HepG2 (cell line): ENCODE results near the gene TOPORS. TPM values are rescaled to one million over a fixed set of nuclear protein-coding genes. Genes with fewer than 3 reads are reported as not detected.

Experiments
- ATAC-seq: fragments of 200-7000 bp; cut with Tn5 transposase; 3 replicates; pipeline ENCODE4 v1.9.1; 2020; ENCODE audit warnings: mild to moderate bottlenecking, moderate library complexity
- BruUV-seq: library from RNA; stranded (reverse); fragments of 400-500 nt; replicated peaks from 2 replicates; lab custom pipeline; 2021; lab: Mats Ljungman, UMichigan
- CTCF ChIA-PET: fragments of 300-600 bp; formaldehyde crosslinking; extraction: SDS; loops from one replicate; lab custom pipeline; 2021; ENCODE audit warnings: low total read pairs, inconsistent platforms, low intra/inter-chr PET ratio; lab: Yijun Ruan, JAX
- POLR2A ChIA-PET: fragments of 350-600 bp; sonication (Branson Sonifier 250); formaldehyde crosslinking; loops from one replicate; lab custom pipeline; 2020; ENCODE audit warnings: antibody characterized with exemption, inconsistent platforms; lab: Yijun Ruan, JAX
- DNase-seq: peaks from one replicate; pipeline ENCODE4 v3.0.0-alpha.2; 2015; ENCODE audit warnings: low spot score
- FAIRE-seq: peaks from 3 replicates; lab custom pipeline; 2011; peaks lifted over from hg19 to GRCh38; lab: Jason Lieb, UNC
- H2AFZ ChIP-seq: one replicate; pipeline ENCODE4 v1.6.1; 2011; ENCODE audit warnings: low read length, inconsistent platforms
- H3K27ac ChIP-seq: fragments of 300-600 bp; 3 replicates; pipeline ENCODE4 v1.8.0; 2011; ENCODE audit warnings: mixed run types, mild to moderate bottlenecking, mixed read lengths, low read length, inconsistent platforms; ENCODE audit not compliant: insufficient read depth; ENCODE audit errors: extremely low read length
- H3K27me3 ChIP-seq, 2 experiments: fragments of 200-600 bp in 1 of 2; 2 replicates in 1 of 2; 3 replicates in 1 of 2; pipeline versions ENCODE4 v1.6.0 to v1.8.0; 2011; ENCODE audit warnings: low read length in 2 of 2, mild to moderate bottlenecking in 2 of 2, moderate library complexity in 2 of 2, inconsistent platforms in 1 of 2; ENCODE audit not compliant: insufficient read depth in 2 of 2, control insufficient read depth in 1 of 2
- H3K36me3 ChIP-seq, 2 experiments: fragments of 200-600 bp in 1 of 2; replicated peaks in 1 of 2; 2 replicates in 1 of 2; 3 replicates in 1 of 2; pipeline versions ENCODE4 v1.5.1 to v1.8.0; 2011; ENCODE audit warnings: low read length in 2 of 2, inconsistent platforms in 1 of 2; ENCODE audit not compliant: insufficient read depth in 2 of 2, control insufficient read depth in 1 of 2
- H3K4me1 ChIP-seq: 2 replicates; pipeline ENCODE4 v1.5.1; 2012; ENCODE audit warnings: low read length, inconsistent platforms; ENCODE audit not compliant: insufficient read depth
- H3K4me2 ChIP-seq: 2 replicates; pipeline ENCODE4 v1.6.0; 2011; ENCODE audit warnings: low read depth, low read length, inconsistent platforms
- H3K4me3 ChIP-seq, 3 experiments: fragments of 200-600 bp in 1 of 3; sonication (generic), shearing (Covaris generic) in 1 of 3; replicated peaks in 1 of 3; 2 replicates each; pipeline ENCODE4 v1.5.1; 2011 to 2016; ENCODE audit warnings: low read length in 3 of 3, inconsistent platforms in 2 of 3, low read depth in 2 of 3, mild to moderate bottlenecking in 2 of 3, control low read depth in 1 of 3, mixed read lengths in 1 of 3; ENCODE audit not compliant: insufficient read depth in 1 of 3
- H3K79me2 ChIP-seq: one replicate; pipeline ENCODE4 v1.6.1; 2011; ENCODE audit warnings: low read length, inconsistent platforms; ENCODE audit not compliant: insufficient read depth
- H3K9ac ChIP-seq: 2 replicates; pipeline ENCODE4 v1.6.0; 2011; ENCODE audit warnings: mild to moderate bottlenecking, low read depth, low read length, inconsistent platforms; ENCODE audit not compliant: insufficient read depth
- H3K9me3 ChIP-seq: 2 replicates; pipeline ENCODE4 v1.5.1; 2012; ENCODE audit warnings: mild to moderate bottlenecking, low read length
- H4K20me1 ChIP-seq: 2 replicates; pipeline ENCODE4 v1.6.0; 2011; ENCODE audit warnings: inconsistent platforms, mild to moderate bottlenecking, low read length, moderate library complexity; ENCODE audit not compliant: insufficient read depth
- AGO2 ChIP-seq: fragments of 200-400 bp; formaldehyde crosslinking; optimal IDR thresholded peaks from 2 replicates; pipeline ENCODE3; 2017; ENCODE audit warnings: mild to moderate bottlenecking, low read depth, low read length, moderate library complexity
- EEA1 ChIP-seq: sonication (generic); formaldehyde crosslinking; IDR thresholded peaks from 2 replicates; pipeline ENCODE4 v1.5.1; 2020; ENCODE audit warnings: mild to moderate bottlenecking, missing genetic modification reagents, borderline replicate concordance
- FOXK2 ChIP-seq: fragments of 450-650 bp; IDR thresholded peaks from 2 replicates; pipeline ENCODE4 v1.6.1; 2016
- FOXM1 ChIP-seq: sonication (generic); formaldehyde crosslinking; IDR thresholded peaks from 2 replicates; pipeline ENCODE4 v1.5.0; 2020; ENCODE audit warnings: missing genetic modification reagents
- HES4 ChIP-seq: sonication (generic); formaldehyde crosslinking; IDR thresholded peaks from 2 replicates; pipeline ENCODE4 v1.9.0; 2021; ENCODE audit warnings: mild to moderate bottlenecking, missing genetic modification reagents, borderline replicate concordance
- HMGA1 ChIP-seq: sonication (generic); formaldehyde crosslinking; conservative IDR thresholded peaks from 2 replicates; pipeline ENCODE4 v1.4.0; 2020; ENCODE audit warnings: missing genetic modification reagents
- NCOA1 ChIP-seq: sonication (generic); formaldehyde crosslinking; IDR thresholded peaks from 2 replicates; pipeline ENCODE4 v1.9.0; 2021; ENCODE audit warnings: missing genetic modification reagents
- NR2F1 ChIP-seq, 2 experiments: fragments of 450-650 bp in 1 of 2; formaldehyde crosslinking in 1 of 2; IDR thresholded peaks; 2 replicates each; pipeline versions ENCODE4 v1.5.0 to v1.6.1; 2016 to 2020; ENCODE audit warnings: mild to moderate bottlenecking in 1 of 2, missing compliant biosample characterization in 1 of 2, missing genetic modification reagents in 1 of 2, moderate library complexity in 1 of 2
- SP140L ChIP-seq: sonication (generic); formaldehyde crosslinking; IDR thresholded peaks from 2 replicates; pipeline ENCODE4 v1.4.0; 2020; ENCODE audit warnings: missing genetic modification reagents, borderline replicate concordance
- TBL1XR1 ChIP-seq: fragments of 150-350 bp; IDR thresholded peaks from 2 replicates; pipeline ENCODE4 v1.6.1; 2014; ENCODE audit warnings: borderline replicate concordance, low read length; ENCODE audit not compliant: partially characterized antibody
- U2AF1 ChIP-seq: fragments of 200-400 bp; formaldehyde crosslinking; optimal IDR thresholded peaks from 2 replicates; pipeline ENCODE3; 2017; ENCODE audit warnings: mild to moderate bottlenecking, low read depth, low read length
- ZC3H4 ChIP-seq: sonication (generic); formaldehyde crosslinking; IDR thresholded peaks from 2 replicates; pipeline ENCODE4 v1.4.0; 2020; ENCODE audit warnings: missing genetic modification reagents, borderline replicate concordance
- ZNF496 ChIP-seq: sonication (generic); formaldehyde crosslinking; IDR thresholded peaks from 2 replicates; pipeline ENCODE4 v1.8.1; 2023; ENCODE audit warnings: mild to moderate bottlenecking, moderate library complexity, missing genetic modification reagents; ENCODE audit not compliant: insufficient replicate concordance
- ZNF563 ChIP-seq: sonication (generic); formaldehyde crosslinking; IDR thresholded peaks from 2 replicates; pipeline ENCODE4 v1.8.0; 2022; ENCODE audit warnings: mild to moderate bottlenecking, moderate library complexity, missing genetic modification reagents
- WGBS: methylation state at CpG from one replicate; pipeline ENCODE4 v1.1.6; 2017; ENCODE audit warnings: low lambda C conversion rate; 5-methylcytosine and 5-hydroxymethylcytosine counted together
- in situ Hi-C: cut with HindIII; loops from 2 replicates; pipeline ENCODE4 v1.10.0; 2017; ENCODE audit warnings: low pct_unique_long_range_greater_than_20kb; ENCODE audit not compliant: extremely low pct_ligation_motif_present
- intact Hi-C: fragments of 100-400 bp; cut with micrococcal nuclease; formaldehyde crosslinking; loops from one replicate; pipeline ENCODE4 v1.10.0; 2022; ENCODE audit not compliant: unreplicated experiment
- polyA plus RNA-seq, 8 experiments: library from polyadenylated mRNA; depleted of rRNA in 3 of 8; stranded (reverse) in 7 of 8; unstranded in 1 of 8; fragments of >200 nt; fragmentation: Illumina TruSeq in 4 of 8; extraction: Trizol in 4 of 8; gene quantifications; 2 replicates each; pipeline versions ENCODE4 v1.2.1 to v1.2.3, GENCODE V29; 2011 to 2016; ENCODE audit warnings: low read depth in 4 of 8, missing spikeins in 1 of 8, mixed read lengths in 1 of 8; ENCODE audit not compliant: insufficient read depth in 1 of 8
- total RNA-seq, 5 experiments: library from RNA; depleted of rRNA; stranded (reverse); fragments of >200 nt; fragmentation: Illumina TruSeq; extraction: Trizol; gene quantifications; 2 replicates each; pipeline ENCODE4 v1.2.3, GENCODE V29; 2016; ENCODE audit warnings: low read depth in 1 of 5
- TF ChIP-seq, protein P1 (sequence below): sonication (generic); formaldehyde crosslinking; IDR thresholded peaks from 2 replicates; pipeline ENCODE4 v1.4.0; 2020; ENCODE audit warnings: missing genetic modification reagents

Gene TOPORS
- total and polyA plus RNA-seq, 2 of the 13 experiments (the other 11 are each of a cell fraction or from before 2014, with no cell fraction given) = 6.8 to 19.6 TPM

DNA sequence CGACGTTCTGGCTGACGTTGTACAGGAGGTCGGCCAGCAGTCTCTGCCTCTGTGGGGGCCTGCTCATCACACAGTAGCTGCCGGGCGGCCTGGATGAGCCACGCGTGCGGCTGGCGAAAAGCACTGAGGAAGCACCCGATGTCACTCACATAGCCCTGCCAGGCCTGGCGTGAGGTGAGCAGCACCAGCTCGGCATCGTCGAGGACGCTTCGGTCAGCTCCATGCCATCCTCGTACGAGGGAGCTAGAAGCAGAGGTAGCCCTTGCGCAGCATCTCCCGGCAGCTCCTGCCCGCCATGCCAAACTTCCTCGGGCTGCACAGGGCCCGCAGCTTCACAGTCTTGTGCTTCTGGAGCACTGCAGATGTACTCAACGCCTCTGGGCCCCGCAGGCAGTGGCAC, 14.4 kb upstream of the TOPORS start:
- CTCF ChIA-PET = no interaction called here
- POLR2A ChIA-PET = no interaction called here
- Histone ChIP-seq H3K4me2 (no peak overlapping the region), H3K27me3 (no peaks in the 10 kb centered on the region), H3K9ac (no peak overlapping the region), H3K4me3 (no peak overlapping the region), H3K27ac (no peak overlapping the region), H3K79me2 (peaks cover 23% of the 10 kb centered on the region), H3K4me1 (peaks cover 13% of the 10 kb centered on the region), H3K36me3 (peaks cover 7 to 40% of the 10 kb centered on the region in 2 experiments; a peak in 4 of 5 replicates), H3K9me3 (no peaks in the 10 kb centered on the region), H4K20me1 (no peaks in the 10 kb centered on the region), H2AFZ (no peak overlapping the region)
- intact Hi-C loops = no loop called here
- ATAC-seq (no peak), DNase-seq (no peak), FAIRE-seq (no peak)
- 90% methylated on average over 16 of the region's 26 CpGs for WGBS
- in situ Hi-C loops = no loop called here
- TF ChIP-seq ZNF496 (CRISPR knock-in tag) (no peak), NR2F1 (CRISPR knock-in tag; IDR thresholded peaks at IDR 0.05) (no peak), HES4 (CRISPR knock-in tag) (no peak), ZNF563 (CRISPR knock-in tag) (no peak), AGO2 (peak; percentile 73), U2AF1 (no peak), EEA1 (CRISPR knock-in tag) (no peak), FOXK2 (no peak), FOXM1 (CRISPR knock-in tag) (no peak)
- no TSS peak for BruUV-seq

DNA sequence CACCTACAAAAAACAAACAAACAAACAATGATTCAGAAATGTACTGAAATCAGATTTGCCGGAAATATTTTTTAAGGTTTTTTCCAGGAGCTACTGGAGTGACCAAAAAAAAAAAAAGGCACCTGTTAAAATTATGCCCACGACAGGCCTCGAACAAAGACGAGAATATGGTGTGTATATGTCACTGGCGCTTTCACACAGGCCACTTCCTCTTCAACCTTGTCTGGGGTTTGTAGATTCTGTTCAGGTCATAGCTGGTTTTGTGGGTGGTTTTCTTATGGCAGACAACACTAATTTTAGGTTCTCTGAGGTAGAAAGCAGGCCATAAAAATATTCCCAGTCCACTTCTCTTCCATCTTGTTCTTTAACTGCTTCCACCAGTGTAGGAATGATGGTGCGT, 13.6 kb upstream of the TOPORS start:
- Histone ChIP-seq H4K20me1 (no peaks in the 10 kb centered on the region), H3K27me3 (no peaks in the 10 kb centered on the region), H3K9ac (no peak overlapping the region), H3K4me1 (peaks cover 5% of the 10 kb centered on the region), H3K4me3 (no peak overlapping the region), H3K36me3 (peaks cover 7 to 40% of the 10 kb centered on the region in 2 experiments; a peak in 4 of 5 replicates), H3K27ac (no peak overlapping the region), H3K4me2 (no peak overlapping the region), H3K9me3 (no peaks in the 10 kb centered on the region), H2AFZ (no peak overlapping the region), H3K79me2 (peaks cover 15% of the 10 kb centered on the region)
- FAIRE-seq (no peak), ATAC-seq (no peak), DNase-seq (no peak)
- intact Hi-C loops = no loop called here
- BruUV-seq = no TSS peak
- ChIA-PET CTCF (no interaction called here), POLR2A (no interaction called here)
- WGBS = 97% methylated on average over 6 of the region's 6 CpGs
- in situ Hi-C loops = no loop called here
- TF ChIP-seq TBL1XR1 (no peak), HMGA1 (no peak), NCOA1 (CRISPR knock-in tag) (no peak), ZC3H4 (CRISPR knock-in tag) (no peak), SP140L (CRISPR knock-in tag) (no peak)
- TF ChIP-seq, protein P1, sequence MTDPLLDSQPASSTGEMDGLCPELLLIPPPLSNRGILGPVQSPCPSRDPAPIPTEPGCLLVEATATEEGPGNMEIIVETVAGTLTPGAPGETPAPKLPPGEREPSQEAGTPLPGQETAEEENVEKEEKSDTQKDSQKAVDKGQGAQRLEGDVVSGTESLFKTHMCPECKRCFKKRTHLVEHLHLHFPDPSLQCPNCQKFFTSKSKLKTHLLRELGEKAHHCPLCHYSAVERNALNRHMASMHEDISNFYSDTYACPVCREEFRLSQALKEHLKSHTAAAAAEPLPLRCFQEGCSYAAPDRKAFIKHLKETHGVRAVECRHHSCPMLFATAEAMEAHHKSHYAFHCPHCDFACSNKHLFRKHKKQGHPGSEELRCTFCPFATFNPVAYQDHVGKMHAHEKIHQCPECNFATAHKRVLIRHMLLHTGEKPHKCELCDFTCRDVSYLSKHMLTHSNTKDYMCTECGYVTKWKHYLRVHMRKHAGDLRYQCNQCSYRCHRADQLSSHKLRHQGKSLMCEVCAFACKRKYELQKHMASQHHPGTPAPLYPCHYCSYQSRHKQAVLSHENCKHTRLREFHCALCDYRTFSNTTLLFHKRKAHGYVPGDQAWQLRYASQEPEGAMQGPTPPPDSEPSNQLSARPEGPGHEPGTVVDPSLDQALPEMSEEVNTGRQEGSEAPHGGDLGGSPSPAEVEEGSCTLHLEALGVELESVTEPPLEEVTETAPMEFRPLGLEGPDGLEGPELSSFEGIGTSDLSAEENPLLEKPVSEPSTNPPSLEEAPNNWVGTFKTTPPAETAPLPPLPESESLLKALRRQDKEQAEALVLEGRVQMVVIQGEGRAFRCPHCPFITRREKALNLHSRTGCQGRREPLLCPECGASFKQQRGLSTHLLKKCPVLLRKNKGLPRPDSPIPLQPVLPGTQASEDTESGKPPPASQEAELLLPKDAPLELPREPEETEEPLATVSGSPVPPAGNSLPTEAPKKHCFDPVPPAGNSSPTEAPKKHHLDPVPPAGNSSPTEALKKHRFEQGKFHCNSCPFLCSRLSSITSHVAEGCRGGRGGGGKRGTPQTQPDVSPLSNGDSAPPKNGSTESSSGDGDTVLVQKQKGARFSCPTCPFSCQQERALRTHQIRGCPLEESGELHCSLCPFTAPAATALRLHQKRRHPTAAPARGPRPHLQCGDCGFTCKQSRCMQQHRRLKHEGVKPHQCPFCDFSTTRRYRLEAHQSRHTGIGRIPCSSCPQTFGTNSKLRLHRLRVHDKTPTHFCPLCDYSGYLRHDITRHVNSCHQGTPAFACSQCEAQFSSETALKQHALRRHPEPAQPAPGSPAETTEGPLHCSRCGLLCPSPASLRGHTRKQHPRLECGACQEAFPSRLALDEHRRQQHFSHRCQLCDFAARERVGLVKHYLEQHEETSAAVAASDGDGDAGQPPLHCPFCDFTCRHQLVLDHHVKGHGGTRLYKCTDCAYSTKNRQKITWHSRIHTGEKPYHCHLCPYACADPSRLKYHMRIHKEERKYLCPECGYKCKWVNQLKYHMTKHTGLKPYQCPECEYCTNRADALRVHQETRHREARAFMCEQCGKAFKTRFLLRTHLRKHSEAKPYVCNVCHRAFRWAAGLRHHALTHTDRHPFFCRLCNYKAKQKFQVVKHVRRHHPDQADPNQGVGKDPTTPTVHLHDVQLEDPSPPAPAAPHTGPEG (CRISPR knock-in tag) = no peak
